Cardiac muscle cell (in vitro differentiated cells and primary cell): ENCODE data around the gene NFATC3. TPM values are rescaled to one million over a fixed set of nuclear protein-coding genes. Genes with fewer than 3 reads are reported as not detected.
A peak's percentile ranks its signal among the peaks of the same experiment; 100 is the strongest.

ENCODE experiments used
- DNase-seq, 2 donors: peaks; one replicate each; pipeline versions ENCODE4 v3.0.0 to v3.0.0-alpha.2; 2010 to 2017; ENCODE audit warnings: low read depth in 1 of 2, low spot score in 1 of 2
- H3K27ac ChIP-seq: fragments of 200-600 bp; sonication (generic); 2 replicates; pipeline ENCODE4 v1.5.1; 2016
- H3K27me3 ChIP-seq: fragments of 200-600 bp; sonication (generic); 2 replicates; pipeline ENCODE4 v1.6.0; 2016; ENCODE audit warnings: control low read depth
- H3K36me3 ChIP-seq: fragments of 200-600 bp; sonication (generic); 2 replicates; pipeline ENCODE4 v1.5.1; 2016; ENCODE audit warnings: control low read depth
- H3K4me1 ChIP-seq: fragments of 200-600 bp; sonication (generic); 2 replicates; pipeline ENCODE4 v1.8.1; 2017; ENCODE audit warnings: low read depth, mild to moderate bottlenecking, mixed run types
- H3K4me3 ChIP-seq: fragments of 200-600 bp; sonication (generic); 2 replicates; pipeline ENCODE4 v1.5.1; 2016; ENCODE audit warnings: mild to moderate bottlenecking
- H3K9me3 ChIP-seq: fragments of 200-600 bp; sonication (generic); 2 replicates; pipeline ENCODE4 v1.5.1; 2017; ENCODE audit warnings: low read depth, mild to moderate bottlenecking, control low read depth
- CTCF ChIP-seq: IDR thresholded peaks from 2 replicates; pipeline ENCODE4 v1.5.1; 2012; ENCODE audit warnings: low read depth, mild to moderate bottlenecking, low read length
- polyA plus RNA-seq: library from polyadenylated mRNA; unstranded; fragments of >200 nt; fragmentation: Nextera tagmentation; extraction: Ambion mirVana; gene quantifications from 2 replicates; pipeline ENCODE4 v1.2.1, GENCODE V29; 2016
- total RNA-seq: library from RNA; depleted of rRNA; stranded (reverse); fragments of >200 nt; gene quantifications from 2 replicates; pipeline ENCODE4 v1.2.3, GENCODE V29; 2016

The NFATC3 gene
- total and polyA plus RNA-seq, 2 experiments from 2014 or later: 13.6 to 26.2 TPM

GRCh38 chr16:68272507-68273209 lies 187.5 kb downstream of the NFATC3 start:
- H3K27ac ChIP-seq: no peak overlapping the region
- peaks cover 7% of the 10 kb centered on the region for H3K4me1 ChIP-seq
- DNase-seq: no peak
- H3K27me3 ChIP-seq: no peaks in the 10 kb centered on the region
- TF ChIP-seq CTCF: no peak
- H3K4me3 ChIP-seq: no peak overlapping the region
- no peaks in the 10 kb centered on the region for H3K36me3 ChIP-seq
- no peaks in the 10 kb centered on the region for H3K9me3 ChIP-seq

- no peak for DNase-seq
- Histone ChIP-seq H3K4me3 (no peak overlapping the region), H3K27ac (no peak overlapping the region), H3K9me3 (no peaks in the 10 kb centered on the region), H3K27me3 (no peaks in the 10 kb centered on the region), H3K4me1 (peaks cover 7% of the 10 kb centered on the region), H3K36me3 (no peaks in the 10 kb centered on the region)
- no peak for TF ChIP-seq CTCF
Observed at GRCh38 chr16:68273459-68273858, 188.3 kb downstream of the NFATC3 start.

GRCh38 chr16:68273896-68274295 lies 188.7 kb downstream of the NFATC3 start:
- no peak overlapping the region for H3K4me3 ChIP-seq
- DNase-seq: no peak
- no peak for TF ChIP-seq CTCF
- H3K27ac ChIP-seq: no peak overlapping the region
- no peaks in the 10 kb centered on the region for H3K27me3 ChIP-seq
- H3K9me3 ChIP-seq: no peaks in the 10 kb centered on the region
- H3K36me3 ChIP-seq: no peaks in the 10 kb centered on the region
- peaks cover 7% of the 10 kb centered on the region for H3K4me1 ChIP-seq

- no peak for DNase-seq
- no peaks in the 10 kb centered on the region for H3K9me3 ChIP-seq
- no peaks in the 10 kb centered on the region for H3K36me3 ChIP-seq
- TF ChIP-seq CTCF: no peak
- H3K4me1 ChIP-seq: peaks cover 7% of the 10 kb centered on the region
- no peaks in the 10 kb centered on the region for H3K27me3 ChIP-seq
- no peak overlapping the region for H3K27ac ChIP-seq
- no peak overlapping the region for H3K4me3 ChIP-seq
Observed at GRCh38 chr16:68274441-68274840, 189.3 kb downstream of the NFATC3 start.

- no peak overlapping the region for H3K4me3 ChIP-seq
- peak overlapping the region; percentile 77 for H3K27ac ChIP-seq
- DNase-seq: no peak
- H3K4me1 ChIP-seq: peaks cover 7% of the 10 kb centered on the region
- no peaks in the 10 kb centered on the region for H3K27me3 ChIP-seq
- no peaks in the 10 kb centered on the region for H3K36me3 ChIP-seq
- H3K9me3 ChIP-seq: no peaks in the 10 kb centered on the region
- TF ChIP-seq CTCF: no peak
Observed at GRCh38 chr16:68275611-68276191, 190.5 kb downstream of the NFATC3 start.
